Measurements from ENCODE around the gene TRIM71. TPM values are rescaled to one million over a fixed set of nuclear protein-coding genes. Genes with fewer than 3 reads are reported as not detected.
"Not testable (repeated sequence)": the region's sequence is repeated elsewhere in the genome, so short reads cannot be mapped to it uniquely, and the experiment has no call there.

TRIM71 gene
- total RNA-seq, 2 donors from 2014 or later, result not detected

DNA sequence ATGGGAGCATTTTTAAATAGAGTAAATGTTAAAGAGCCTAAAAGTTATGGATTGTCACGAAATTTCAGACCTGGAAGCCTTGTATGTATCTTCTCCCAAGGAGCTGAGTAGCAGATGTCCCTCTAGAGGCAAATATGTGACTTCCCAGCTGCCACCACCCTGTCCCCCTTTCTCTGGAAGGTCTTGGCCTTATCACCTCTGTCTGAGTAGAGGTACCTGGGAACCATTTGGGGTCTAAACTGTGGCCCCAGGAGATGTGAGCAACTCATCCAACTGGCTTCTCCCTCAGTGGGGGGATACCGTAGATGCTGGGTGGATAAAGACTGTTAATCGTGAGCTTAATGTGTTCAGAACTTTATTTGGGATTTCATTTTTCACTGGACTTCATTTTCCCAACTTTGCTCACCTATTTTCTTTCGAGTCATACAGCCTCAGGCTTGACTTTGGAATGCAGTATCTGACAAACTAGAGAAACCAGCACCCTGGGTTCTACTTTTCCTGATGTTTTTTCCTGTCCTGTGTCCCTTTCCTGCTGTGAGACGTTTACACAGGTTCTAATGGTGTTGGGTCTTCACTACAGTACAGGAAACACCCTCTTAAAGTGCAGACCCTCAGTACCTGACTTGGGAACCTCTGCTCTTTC is 80.3 kb downstream of the TRIM71 start:
- H3K4me3 ChIP-seq, result no peak overlapping the region
- no peak overlapping the region for H3K27ac ChIP-seq
- no peaks in the 10 kb centered on the region for H3K27me3 ChIP-seq
- no peak for DNase-seq (ENCODE audit: low spot score)
- H3K36me3 ChIP-seq, result no peaks in the 10 kb centered on the region
- peaks cover 0 to 4% of the 10 kb centered on the region in 2 donors for H3K4me1 ChIP-seq
- H3K9me3 ChIP-seq, result no peaks in the 10 kb centered on the region
- TF ChIP-seq, protein P1, sequence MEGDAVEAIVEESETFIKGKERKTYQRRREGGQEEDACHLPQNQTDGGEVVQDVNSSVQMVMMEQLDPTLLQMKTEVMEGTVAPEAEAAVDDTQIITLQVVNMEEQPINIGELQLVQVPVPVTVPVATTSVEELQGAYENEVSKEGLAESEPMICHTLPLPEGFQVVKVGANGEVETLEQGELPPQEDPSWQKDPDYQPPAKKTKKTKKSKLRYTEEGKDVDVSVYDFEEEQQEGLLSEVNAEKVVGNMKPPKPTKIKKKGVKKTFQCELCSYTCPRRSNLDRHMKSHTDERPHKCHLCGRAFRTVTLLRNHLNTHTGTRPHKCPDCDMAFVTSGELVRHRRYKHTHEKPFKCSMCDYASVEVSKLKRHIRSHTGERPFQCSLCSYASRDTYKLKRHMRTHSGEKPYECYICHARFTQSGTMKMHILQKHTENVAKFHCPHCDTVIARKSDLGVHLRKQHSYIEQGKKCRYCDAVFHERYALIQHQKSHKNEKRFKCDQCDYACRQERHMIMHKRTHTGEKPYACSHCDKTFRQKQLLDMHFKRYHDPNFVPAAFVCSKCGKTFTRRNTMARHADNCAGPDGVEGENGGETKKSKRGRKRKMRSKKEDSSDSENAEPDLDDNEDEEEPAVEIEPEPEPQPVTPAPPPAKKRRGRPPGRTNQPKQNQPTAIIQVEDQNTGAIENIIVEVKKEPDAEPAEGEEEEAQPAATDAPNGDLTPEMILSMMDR (IDR thresholded peaks at IDR 0.05), result no peak

DNA sequence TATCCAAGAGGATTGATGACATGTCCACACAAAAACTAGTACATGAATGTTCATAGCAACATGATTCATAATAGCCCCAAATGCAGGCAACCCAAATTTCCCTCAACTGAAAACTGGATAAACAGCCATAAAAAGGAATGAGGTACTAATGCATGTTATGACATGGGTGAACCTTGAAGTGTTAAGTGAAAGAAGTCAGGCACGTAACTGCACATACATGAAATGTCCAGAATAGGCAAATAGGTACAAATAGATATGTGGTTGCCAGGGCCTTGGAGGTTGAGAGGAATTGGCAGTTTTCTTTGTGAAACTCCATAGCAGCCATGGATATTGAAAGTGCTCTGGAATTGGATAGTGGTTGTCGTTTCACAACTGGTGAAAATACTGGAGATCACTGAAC is 81.5 kb downstream of the TRIM71 start:
- no peak overlapping the region for H3K4me3 ChIP-seq
- H3K27ac ChIP-seq, result no peak overlapping the region
- DNase-seq (ENCODE audit: low spot score), result no peak
- H3K9me3 ChIP-seq, result no peaks in the 10 kb centered on the region
- H3K36me3 ChIP-seq, result no peaks in the 10 kb centered on the region
- H3K27me3 ChIP-seq, result no peaks in the 10 kb centered on the region
- H3K4me1 ChIP-seq, result peaks cover 0 to 4% of the 10 kb centered on the region in 2 donors
- TF ChIP-seq, protein P1 (IDR thresholded peaks at IDR 0.05), result no peak

DNA sequence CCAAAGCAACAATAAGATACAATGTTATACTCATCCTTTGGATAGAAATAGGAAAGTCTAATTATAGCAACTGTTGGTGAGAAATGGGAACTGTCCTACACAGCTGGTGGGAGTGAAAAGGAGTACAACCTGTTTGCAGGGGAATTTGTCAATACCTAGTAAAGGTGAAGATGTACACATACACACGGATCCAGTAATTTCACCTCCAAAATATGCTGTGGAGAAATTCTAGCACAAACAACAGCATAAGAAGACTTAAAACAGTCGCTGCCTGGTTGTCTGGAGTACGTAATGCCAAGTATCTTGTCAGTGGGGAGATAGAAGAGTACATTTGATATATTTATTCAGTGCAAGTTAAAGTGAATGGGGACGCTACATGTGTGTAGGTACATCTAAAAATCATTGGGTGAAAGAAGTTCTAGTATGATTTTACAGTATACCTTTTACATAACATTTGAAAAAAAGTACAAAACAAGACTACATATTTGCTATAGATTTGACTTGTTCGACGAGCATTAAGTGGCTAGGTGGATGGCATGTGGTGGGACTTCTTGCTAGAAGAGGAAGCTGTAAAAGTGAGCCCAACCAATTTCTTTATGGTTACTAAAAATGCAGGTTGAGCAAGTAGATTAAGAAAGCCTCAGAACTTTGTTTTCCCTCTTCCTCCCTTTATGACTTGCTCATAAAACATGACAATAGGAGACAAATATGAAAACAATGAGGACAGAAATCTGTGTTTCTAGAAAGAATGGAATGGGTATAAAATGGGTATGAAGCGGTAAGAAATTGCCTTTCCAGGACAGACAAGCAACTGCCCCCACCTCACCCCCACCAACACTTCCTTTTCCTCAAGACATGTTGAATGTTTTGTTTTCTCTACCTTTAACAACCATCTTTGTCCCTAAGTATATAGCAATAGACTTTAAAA is 83.5 kb downstream of the TRIM71 start:
- Histone ChIP-seq H3K4me3 (no peak overlapping the region), H3K4me1 (peaks cover 0 to 4% of the 10 kb centered on the region in 2 donors), H3K27me3 (no peaks in the 10 kb centered on the region), H3K27ac (no peak overlapping the region), H3K9me3 (no peaks in the 10 kb centered on the region), H3K36me3 (no peaks in the 10 kb centered on the region)
- DNase-seq (ENCODE audit: low spot score), result no peak
- TF ChIP-seq, protein P1 (IDR thresholded peaks at IDR 0.05), result no peak

DNA sequence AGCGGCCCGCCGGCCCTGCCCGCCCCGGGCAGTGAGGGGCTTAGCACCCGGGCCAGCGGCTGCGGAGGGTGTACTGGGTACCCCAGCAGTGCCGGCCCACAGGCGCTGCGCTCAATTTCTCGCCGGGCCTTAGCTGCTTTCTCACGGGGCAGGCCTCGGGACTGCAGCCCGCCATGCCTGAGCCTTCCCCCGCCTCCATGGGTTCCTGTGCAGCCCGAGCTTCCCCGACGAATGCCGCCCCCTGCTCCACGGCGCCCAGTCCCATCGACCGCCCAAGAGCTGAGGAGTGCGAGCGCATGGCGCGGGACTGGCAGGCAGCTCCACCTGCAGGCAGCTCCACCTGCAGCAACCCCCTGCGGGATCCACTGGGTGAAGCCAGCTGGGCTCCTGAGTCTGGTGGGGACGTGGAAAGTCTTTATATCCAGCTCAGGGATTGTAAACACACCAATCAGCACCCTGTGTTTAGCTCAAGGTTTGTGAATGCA is 85.1 kb downstream of the TRIM71 start:
- H3K36me3 ChIP-seq; H3K27me3 ChIP-seq; H3K27ac ChIP-seq; H3K4me1 ChIP-seq; H3K9me3 ChIP-seq; DNase-seq (ENCODE audit: low spot score): not testable (repeated sequence)
- TF ChIP-seq, protein P1 (IDR thresholded peaks at IDR 0.05), result peak in 1 of 2 donors; percentile 47
- peak overlapping the region in 1 of 2 donors; percentile 39 for H3K4me3 ChIP-seq

DNA sequence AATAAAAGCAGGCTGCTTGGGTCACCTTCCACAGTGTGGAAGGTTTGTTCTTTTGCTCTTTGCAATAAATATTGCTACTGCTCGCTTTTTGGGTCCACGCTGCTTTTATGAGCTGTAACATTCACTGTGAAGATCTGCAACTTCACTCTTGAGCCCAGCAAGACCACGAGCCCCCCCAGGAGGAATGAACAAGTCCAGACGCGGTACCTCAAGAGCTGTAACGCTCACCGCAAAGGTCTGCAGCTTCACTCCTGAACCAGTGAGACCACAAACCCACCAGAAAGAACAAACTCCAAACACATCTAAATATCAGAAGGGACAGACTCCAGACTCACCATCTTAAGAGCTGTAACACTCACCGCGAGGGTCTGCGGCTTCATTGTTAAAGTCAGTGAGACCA is 86.2 kb downstream of the TRIM71 start:
- Histone ChIP-seq H3K27me3 (no peaks in the 10 kb centered on the region), H3K4me3 (no peak overlapping the region), H3K9me3 (no peaks in the 10 kb centered on the region), H3K36me3 (no peaks in the 10 kb centered on the region), H3K27ac (no peak overlapping the region), H3K4me1 (peaks cover 0 to 4% of the 10 kb centered on the region in 2 donors)
- no peak for DNase-seq (ENCODE audit: low spot score)
- TF ChIP-seq, protein P1 (IDR thresholded peaks at IDR 0.05), result no peak

Data from right atrium auricular region (tissue), 2 donors.